DND-41 (cell line): Measurements from ENCODE around the gene SLC12A7.

ENCODE experiments used
- ATAC-seq: fragments of 200-7000 bp; cut with Tn5 transposase; 3 replicates; pipeline ENCODE4 v1.9.1; 2021; ENCODE audit warnings: low read depth; ENCODE audit not compliant: insufficient read depth
- DNase-seq: peaks from one replicate; pipeline ENCODE4 v3.0.0-alpha.2; 2020
- H2AFZ ChIP-seq: 2 replicates; pipeline ENCODE4 v1.6.0; 2012; ENCODE audit warnings: low read depth, low read length
- H3K27ac ChIP-seq: 2 replicates; pipeline ENCODE4 v1.5.1; 2012; ENCODE audit warnings: low read length, inconsistent platforms
- H3K27me3 ChIP-seq: fragments of 200-600 bp; sonication (generic); 2 replicates; pipeline ENCODE4 v1.6.0; 2012; ENCODE audit warnings: low read length, mild to moderate bottlenecking, inconsistent platforms; ENCODE audit not compliant: insufficient read depth, poor library complexity
- H3K36me3 ChIP-seq: 2 replicates; pipeline ENCODE4 v1.5.1; 2012; ENCODE audit warnings: low read length, inconsistent platforms; ENCODE audit not compliant: insufficient read depth
- H3K4me1 ChIP-seq: 2 replicates; pipeline ENCODE4 v1.5.1; 2012; ENCODE audit warnings: mild to moderate bottlenecking, low read length; ENCODE audit not compliant: insufficient read depth
- H3K4me2 ChIP-seq: 2 replicates; pipeline ENCODE4 v1.6.0; 2012; ENCODE audit warnings: mild to moderate bottlenecking, moderate library complexity, low read length, inconsistent platforms; ENCODE audit not compliant: insufficient read depth
- H3K4me3 ChIP-seq, 2 experiments: fragments of 200-600 bp in 1 of 2; shearing (Covaris generic) in 1 of 2; 2 replicates each; pipeline ENCODE4 v1.5.1; 2012 to 2016; ENCODE audit warnings: inconsistent platforms in 2 of 2, low read length in 2 of 2, mild to moderate bottlenecking in 2 of 2, low read depth in 1 of 2, moderate library complexity in 1 of 2
- H3K79me2 ChIP-seq: 2 replicates; pipeline ENCODE4 v1.6.0; 2012; ENCODE audit warnings: low read length, inconsistent platforms; ENCODE audit not compliant: insufficient read depth
- H3K9ac ChIP-seq: 2 replicates; pipeline ENCODE4 v1.6.0; 2012; ENCODE audit warnings: low read depth, mild to moderate bottlenecking, inconsistent platforms, low read length, moderate library complexity
- H3K9me3 ChIP-seq: 2 replicates; pipeline ENCODE4 v1.5.1; 2012; ENCODE audit warnings: low read length, moderate library complexity, mild to moderate bottlenecking, inconsistent platforms; ENCODE audit not compliant: insufficient read depth, severe bottlenecking
- H4K20me1 ChIP-seq: 2 replicates; pipeline ENCODE4 v1.6.0; 2012; ENCODE audit warnings: low read length; ENCODE audit not compliant: insufficient read depth
- CTCF ChIP-seq: IDR thresholded peaks from 2 replicates; pipeline ENCODE4 v1.5.1; 2012; ENCODE audit warnings: borderline replicate concordance, low read length, moderate library complexity, mild to moderate bottlenecking; ENCODE audit not compliant: poor library complexity, severe bottlenecking; ENCODE audit errors: extremely low read depth
- EZH2 ChIP-seq: IDR thresholded peaks from 3 replicates; pipeline ENCODE4 v1.6.1; 2012; ENCODE audit warnings: borderline replicate concordance, low read depth, mild to moderate bottlenecking, moderate library complexity, low read length, inconsistent platforms; ENCODE audit not compliant: severe bottlenecking

Gene SLC12A7

GRCh38 chr5:1156033-1156753, 44.3 kb upstream of the SLC12A7 start:
- Histone ChIP-seq H3K9me3 (no peaks in the 10 kb centered on the region), H3K27me3 (no peaks in the 10 kb centered on the region), H3K9ac (no peak overlapping the region), H3K4me2 (no peak overlapping the region), H2AFZ (no peak overlapping the region), H3K79me2 (no peaks in the 10 kb centered on the region), H3K4me1 (peaks cover 2% of the 10 kb centered on the region; the same call in 1 of the 2 replicates), H3K27ac (no peak overlapping the region), H3K4me3 (no peak overlapping the region), H4K20me1 (no peaks in the 10 kb centered on the region), H3K36me3 (no peaks in the 10 kb centered on the region)
- no peak for TF ChIP-seq EZH2
- TF ChIP-seq CTCF: no peak
- ATAC-seq (no peak), DNase-seq (no peak)

- Histone ChIP-seq H3K4me1 (no peaks in the 10 kb centered on the region; the same call in 1 of the 2 replicates), H3K9ac (no peak overlapping the region), H3K36me3 (no peaks in the 10 kb centered on the region), H3K79me2 (no peaks in the 10 kb centered on the region), H3K9me3 (no peaks in the 10 kb centered on the region), H3K27ac (no peak overlapping the region), H2AFZ (no peak overlapping the region), H3K4me2 (no peak overlapping the region), H4K20me1 (no peaks in the 10 kb centered on the region), H3K27me3 (no peaks in the 10 kb centered on the region), H3K4me3 (no peak overlapping the region)
- TF ChIP-seq EZH2: no peak
- TF ChIP-seq CTCF: no peak
- DNase-seq (no peak), ATAC-seq (no peak)
Observed at GRCh38 chr5:1155191-1156032, 43.5 kb upstream of the SLC12A7 start.

GRCh38 chr5:1153428-1153827, 41.6 kb upstream of the SLC12A7 start:
- Histone ChIP-seq H3K27me3 (no peaks in the 10 kb centered on the region), H4K20me1 (no peaks in the 10 kb centered on the region), H3K36me3 (no peaks in the 10 kb centered on the region), H3K4me3 (no peak overlapping the region), H3K9ac (no peak overlapping the region), H3K9me3 (no peaks in the 10 kb centered on the region), H3K27ac (no peak overlapping the region), H3K4me2 (no peak overlapping the region), H3K79me2 (no peaks in the 10 kb centered on the region), H3K4me1 (no peaks in the 10 kb centered on the region; the same call in 1 of the 2 replicates), H2AFZ (no peak overlapping the region)
- ATAC-seq: no peak
- TF ChIP-seq CTCF (no peak), EZH2 (no peak)
- DNase-seq: no peak
